HG03439 (cell line): ENCODE results near the gene RTF1.

ENCODE experiments used
- ATAC-seq: cut with Tn5 transposase; IDR thresholded peaks from one replicate; pipeline ENCODE4 v1.9.1; 2021; ENCODE audit warnings: mild to moderate bottlenecking, moderate library complexity; ENCODE audit not compliant: unreplicated experiment

Gene RTF1

DNA sequence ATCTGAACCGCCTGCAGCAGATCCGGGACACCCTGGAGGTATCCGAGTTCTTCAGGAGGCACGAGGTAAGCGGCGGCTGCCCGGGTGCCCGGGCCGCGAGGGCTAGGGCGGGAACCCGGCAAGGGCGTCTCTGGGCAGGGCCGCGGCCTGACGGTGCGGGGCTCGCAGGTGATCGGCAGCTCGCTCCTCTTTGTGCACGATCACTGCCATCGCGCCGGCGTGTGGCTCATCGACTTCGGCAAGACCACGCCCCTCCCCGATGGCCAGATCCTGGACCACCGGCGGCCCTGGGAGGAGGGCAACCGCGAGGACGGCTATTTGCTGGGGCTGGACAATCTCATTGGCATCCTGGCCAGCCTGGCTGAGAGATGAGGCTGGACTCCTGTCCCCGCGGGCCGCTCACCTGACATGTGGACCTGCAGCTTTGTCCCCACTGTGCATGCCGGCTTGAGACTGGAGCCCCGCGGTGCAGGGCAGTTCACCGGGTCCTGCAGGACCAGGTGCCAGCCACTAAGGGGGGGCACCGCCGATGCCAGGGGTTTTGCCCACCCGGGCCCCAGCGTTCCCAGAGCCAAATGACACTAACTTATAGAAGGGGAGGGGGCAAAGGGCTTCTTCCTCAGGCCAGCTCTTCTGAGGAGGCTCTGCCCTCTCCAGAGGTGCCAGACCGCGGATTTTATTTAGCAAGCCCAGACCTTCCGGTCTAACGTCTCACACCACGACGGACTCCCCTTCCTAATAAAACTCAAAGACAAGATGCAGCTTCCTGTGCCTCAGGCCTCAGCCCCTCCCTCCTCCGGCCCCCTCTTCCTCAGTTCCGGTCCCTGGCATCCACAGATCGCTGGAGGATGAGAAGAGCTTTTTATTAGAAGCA lies 86.1 kb downstream of the RTF1 start:
- ATAC-seq: no peak

- no peak for ATAC-seq
Measured at GRCh38 chr15:41503669-41504010, 86.7 kb downstream of the RTF1 start.

DNA sequence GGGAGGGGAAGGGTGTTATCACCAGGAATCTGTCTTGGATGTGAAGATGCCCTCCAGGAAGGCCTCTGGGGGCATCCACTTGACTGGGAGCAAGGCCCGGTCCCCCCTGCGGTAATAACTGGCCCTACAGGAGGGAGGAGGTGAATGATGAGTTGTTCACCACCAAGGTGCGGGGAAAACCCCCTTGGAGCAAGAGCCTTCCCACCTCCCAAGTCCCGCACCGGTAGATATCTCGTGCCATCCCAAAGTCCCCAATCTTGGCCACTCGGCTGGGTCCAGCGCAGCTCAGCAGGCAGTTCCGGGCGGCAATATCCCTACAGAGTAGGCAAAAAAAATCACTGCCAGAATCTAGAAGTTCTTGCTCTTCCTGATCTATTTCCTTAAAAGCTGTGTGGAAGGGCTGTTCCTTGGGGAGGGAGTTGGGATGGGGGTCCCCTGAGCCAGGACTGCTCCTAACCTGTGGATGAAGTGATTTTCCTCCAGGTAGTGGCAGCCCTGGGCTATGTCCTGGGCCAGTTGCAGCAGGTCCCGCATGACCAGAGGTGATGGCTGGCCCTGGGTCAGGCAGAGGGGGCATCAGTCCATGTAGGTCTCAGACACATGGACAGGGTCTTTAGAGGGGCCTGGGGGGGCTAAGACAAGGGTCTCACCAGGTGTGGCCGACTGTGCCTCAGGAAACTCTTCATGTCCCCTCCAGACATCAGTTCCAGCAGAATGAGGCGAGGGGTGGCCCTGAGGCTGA lies 88.0 kb downstream of the RTF1 start:
- no peak for ATAC-seq

DNA sequence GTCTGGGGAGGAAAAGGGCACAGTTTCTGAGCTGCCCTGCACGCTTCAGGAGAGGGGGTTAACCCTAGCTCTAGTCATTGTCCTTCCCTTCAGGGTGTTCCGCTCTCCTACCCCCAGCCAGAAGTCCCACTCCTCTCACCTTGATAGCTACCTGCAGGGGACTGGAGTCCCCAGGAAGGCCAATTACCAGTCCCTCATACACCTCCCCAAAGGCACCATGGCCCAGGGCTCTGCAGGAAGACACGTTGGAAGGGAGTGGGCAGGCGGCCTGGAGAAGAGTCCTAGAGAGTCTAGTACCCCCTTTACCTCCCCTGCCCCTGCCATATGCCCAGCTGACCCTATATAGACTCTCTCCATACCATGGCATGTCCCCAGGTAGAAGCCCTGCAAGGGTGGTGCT lies 88.9 kb downstream of the RTF1 start:
- no peak for ATAC-seq

DNA sequence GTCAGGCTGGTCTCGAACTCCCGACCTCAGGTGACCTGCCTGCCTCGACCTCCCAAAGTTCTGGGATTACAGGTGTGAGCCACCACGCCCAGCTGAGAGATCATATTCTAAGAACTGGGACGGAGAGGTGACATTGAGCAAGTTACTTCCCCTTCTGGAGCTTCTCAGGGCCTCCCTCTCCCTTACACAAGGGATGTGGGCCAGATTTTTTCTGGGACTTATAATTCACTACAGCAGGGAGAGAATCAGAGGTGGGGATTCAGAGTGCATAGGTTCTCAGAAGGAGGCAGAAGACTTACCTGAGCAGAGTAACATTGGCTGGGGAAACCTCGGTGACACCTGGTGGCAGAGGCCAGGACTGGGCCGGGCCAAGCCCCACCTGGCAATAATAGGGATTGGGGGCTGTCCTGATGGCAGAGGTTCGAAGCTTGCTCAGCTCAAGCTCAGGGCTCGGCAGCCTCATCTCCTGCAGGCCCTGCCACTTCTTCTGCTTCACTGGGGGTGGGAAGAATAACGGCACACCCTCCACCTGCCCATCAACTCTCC lies 90.0 kb downstream of the RTF1 start:
- ATAC-seq: no peak

- no peak for ATAC-seq
Measured at GRCh38 chr15:41507820-41508290, 91.0 kb downstream of the RTF1 start.

DNA sequence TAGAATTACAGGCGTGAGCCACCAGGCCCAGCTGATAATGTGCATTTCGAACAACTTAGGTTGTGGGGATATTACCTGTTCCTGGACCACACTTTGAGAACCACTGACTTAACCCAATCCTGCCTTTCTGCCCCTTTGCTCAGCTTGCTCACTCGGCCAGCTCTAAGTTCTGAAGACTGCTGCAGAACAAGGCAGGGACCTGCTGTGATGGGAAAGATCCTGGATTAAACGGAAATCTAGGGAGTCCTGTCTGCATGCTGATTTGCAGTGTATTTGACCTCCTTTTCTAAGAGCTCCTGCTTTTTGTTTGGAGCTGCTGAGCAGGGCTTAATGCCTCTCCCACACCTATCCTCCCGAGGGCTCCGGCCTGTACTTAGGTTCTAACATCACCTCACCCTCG lies 93.8 kb downstream of the RTF1 start:
- no peak for ATAC-seq

GRCh38 chr15:41511331-41511898 lies 94.5 kb downstream of the RTF1 start:
- ATAC-seq: no peak

- no peak for ATAC-seq
Measured at GRCh38 chr15:41511899-41512369, 95.0 kb downstream of the RTF1 start.

- ATAC-seq: no peak
Measured at GRCh38 chr15:41512512-41512939, 95.6 kb downstream of the RTF1 start.

DNA sequence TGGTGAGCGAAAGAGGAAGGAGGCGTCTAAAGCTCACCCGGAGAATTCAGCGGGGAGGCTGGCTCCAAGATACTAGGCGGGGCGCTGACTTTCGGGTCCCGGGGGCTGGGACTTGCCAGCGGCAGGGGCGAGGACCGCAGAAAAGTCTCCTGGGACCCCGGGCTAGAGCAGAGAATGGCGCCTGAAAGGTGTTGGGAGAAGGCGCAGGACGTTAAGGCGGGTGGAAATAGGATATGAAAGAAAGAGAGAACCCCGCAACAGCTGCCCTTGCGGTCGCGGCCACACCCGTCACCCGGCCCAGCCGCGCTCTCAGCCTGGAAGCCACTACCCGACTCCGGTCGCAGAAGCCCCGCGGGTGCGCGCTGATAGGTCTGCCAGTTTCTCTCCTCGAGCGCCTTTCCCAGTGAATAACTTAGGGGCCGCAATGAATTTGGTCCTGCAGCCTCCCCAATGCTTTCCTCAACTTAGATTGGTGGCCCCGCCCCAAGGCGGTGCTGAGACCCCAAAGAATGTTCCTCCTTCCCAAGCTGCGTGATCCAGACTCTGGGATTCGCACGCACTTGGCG lies 96.1 kb downstream of the RTF1 start:
- ATAC-seq: no peak

- ATAC-seq: no peak
Measured at GRCh38 chr15:41513506-41514227, 96.8 kb downstream of the RTF1 start, which contains the start of gene LTK. TSS of gene LTK (minus strand) at chr15:41513827. CDS start at chr15:41513709, 118 bp downstream.

DNA sequence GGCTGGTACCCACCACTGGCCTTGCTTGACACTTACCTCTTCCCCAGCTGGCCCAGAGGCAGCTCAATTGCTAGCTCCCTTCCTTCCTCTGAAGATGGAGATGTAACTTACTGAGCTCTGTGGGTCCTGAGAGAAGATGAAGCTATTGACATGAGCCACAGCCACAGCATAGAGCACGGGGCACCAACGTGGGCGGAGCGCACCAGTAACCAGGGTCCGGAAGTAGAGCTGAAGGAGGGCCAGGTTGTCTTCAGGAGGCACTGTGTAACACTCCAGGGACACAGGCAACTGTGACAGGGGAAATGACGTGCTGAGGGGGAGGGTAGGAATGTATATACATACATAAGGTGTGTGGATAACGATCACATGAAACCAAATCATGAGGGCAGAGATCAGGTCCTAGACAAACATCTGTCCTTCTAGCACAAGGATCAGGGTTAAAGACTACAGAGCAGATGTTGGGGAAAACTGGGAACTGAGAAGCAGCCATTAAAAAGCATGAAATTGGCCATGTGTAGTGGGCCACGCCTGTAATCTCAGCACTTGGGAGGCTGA lies 101.1 kb downstream of the RTF1 start:
- ATAC-seq: no peak

DNA sequence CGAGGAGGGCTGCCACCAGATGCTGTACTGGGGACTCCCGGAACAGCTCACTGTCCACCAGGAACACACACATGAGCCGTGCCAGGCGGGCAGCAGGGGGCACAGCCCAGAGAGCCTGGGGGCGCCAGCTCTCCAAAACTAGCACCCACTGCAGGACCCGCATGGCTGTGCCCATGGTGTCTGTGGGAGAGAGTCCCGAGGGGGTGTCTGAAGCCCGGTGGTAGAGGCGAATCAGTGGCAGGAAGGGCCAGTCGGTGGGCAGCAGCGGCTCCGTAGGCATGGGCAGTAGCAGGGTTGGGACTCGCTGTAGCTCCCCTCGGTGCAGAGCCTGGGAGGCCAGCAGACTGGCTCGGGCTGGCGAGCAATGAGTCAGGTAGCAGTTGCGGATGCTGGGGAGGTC lies 103.7 kb downstream of the RTF1 start:
- no peak for ATAC-seq

DNA sequence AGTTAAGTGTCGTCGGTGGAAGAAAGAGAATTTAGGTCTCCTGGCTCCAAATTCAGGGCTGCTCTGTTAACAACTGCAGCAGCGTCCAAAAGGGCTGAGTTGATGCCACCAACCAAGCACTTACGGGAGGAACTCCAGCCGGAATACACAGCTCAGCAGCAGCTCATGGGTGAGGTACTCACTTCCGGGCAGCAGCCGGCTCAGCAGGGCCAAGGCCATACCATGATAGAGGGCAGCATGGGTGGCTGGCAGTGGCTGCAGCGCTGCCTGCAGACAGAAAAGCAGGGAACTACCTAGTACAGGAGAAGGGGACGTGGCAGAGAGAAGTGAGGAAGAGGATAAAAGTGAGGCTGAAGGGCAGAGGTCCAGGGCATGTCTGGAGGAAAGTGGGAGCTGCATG lies 104.7 kb downstream of the RTF1 start:
- no peak for ATAC-seq

GRCh38 chr15:41523097-41523496 lies 106.2 kb downstream of the RTF1 start:
- no peak for ATAC-seq

DNA sequence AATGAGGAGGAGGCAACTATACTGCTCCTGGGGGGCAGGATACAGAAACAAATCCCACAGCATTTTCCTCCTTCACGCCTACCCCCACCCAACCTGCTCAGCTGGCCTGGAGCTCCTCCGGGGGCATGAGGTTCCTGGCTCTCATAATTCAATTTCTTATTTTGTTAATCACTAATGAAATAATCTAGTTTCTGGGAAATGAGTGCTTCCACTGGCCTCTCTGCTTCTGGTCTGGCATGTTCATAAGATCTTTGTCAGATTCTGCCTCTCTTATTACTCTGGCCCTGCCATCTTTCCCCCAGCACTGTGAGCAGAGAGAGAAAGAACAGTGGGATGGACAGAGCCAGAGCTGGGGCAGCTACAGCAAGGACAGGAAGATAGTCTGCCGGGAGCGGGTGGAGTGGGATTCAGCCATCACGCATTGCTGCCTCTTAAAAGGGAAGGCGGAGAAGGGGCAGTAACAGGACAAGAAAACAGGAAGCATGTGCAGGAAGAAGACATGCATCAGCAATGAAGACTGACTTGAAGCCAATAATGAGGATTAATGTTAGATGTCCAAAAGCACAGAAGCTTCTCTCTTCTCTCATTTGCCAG lies 113.6 kb downstream of the RTF1 start:
- ATAC-seq: no peak
